Hematopoietic multipotent progenitor cell (in vitro differentiated cells): ENCODE results near the gene LIPC. TPM values are rescaled to one million over a fixed set of nuclear protein-coding genes. Genes with fewer than 3 reads are reported as not detected.

Experiments
- DNase-seq, 3 donors: peaks; one replicate each; pipeline ENCODE4 v3.0.0-alpha.2; 2011 to 2015; ENCODE audit warnings: low read depth in 2 of 3, low spot score in 2 of 3
- total RNA-seq: library from RNA; depleted of rRNA; stranded (reverse); fragments of >200 nt; gene quantifications from one replicate; pipeline ENCODE4 v1.2.3, GENCODE V29; 2012

The LIPC gene
- total RNA-seq, 1 donor = 0.27 TPM

GRCh38 chr15:58490888-58491473 is 59.2 kb downstream of the LIPC start:
- DNase-seq = no peak

GRCh38 chr15:58491499-58492202 is 59.9 kb downstream of the LIPC start:
- DNase-seq = no peak

- peak in 2 of 3 donors; percentile 48 to 76 for DNase-seq
Measured at GRCh38 chr15:58492661-58493397, 61.0 kb downstream of the LIPC start.

- no peak for DNase-seq
Measured at GRCh38 chr15:58494567-58494966, 62.8 kb downstream of the LIPC start.

GRCh38 chr15:58495891-58496408 is 64.2 kb downstream of the LIPC start:
- DNase-seq = no peak

GRCh38 chr15:58497046-58497785 is 65.4 kb downstream of the LIPC start:
- no peak for DNase-seq

- DNase-seq = no peak
Measured at GRCh38 chr15:58498821-58499580, 67.2 kb downstream of the LIPC start.

- no peak for DNase-seq
Measured at GRCh38 chr15:58501006-58501405, 69.2 kb downstream of the LIPC start.

GRCh38 chr15:58501636-58502188 is 69.9 kb downstream of the LIPC start:
- DNase-seq = no peak

- DNase-seq = no peak
Measured at GRCh38 chr15:58503139-58504027, 71.6 kb downstream of the LIPC start.

- no peak for DNase-seq
Measured at GRCh38 chr15:58504674-58505234, 73.0 kb downstream of the LIPC start.

- DNase-seq = no peak
Measured at GRCh38 chr15:58505581-58505980, 73.8 kb downstream of the LIPC start.

- DNase-seq = no peak
Measured at GRCh38 chr15:58506064-58506490, 74.3 kb downstream of the LIPC start.

GRCh38 chr15:58506783-58507668 is 75.2 kb downstream of the LIPC start:
- no peak for DNase-seq

GRCh38 chr15:58509556-58509955 is 77.8 kb downstream of the LIPC start:
- no peak for DNase-seq

GRCh38 chr15:58510715-58511598 is 79.2 kb downstream of the LIPC start:
- no peak for DNase-seq

- no peak for DNase-seq
Measured at GRCh38 chr15:58511599-58511987, 79.8 kb downstream of the LIPC start.
